NT2/D1 (cell line): ENCODE data around the gene PTGIS.

Experiments
- DNase-seq: peaks from one replicate; pipeline ENCODE4 v3.0.0-alpha.2; 2011; ENCODE audit warnings: low read depth, low spot score
- H3K27me3 ChIP-seq: 2 replicates; pipeline ENCODE4 v1.6.0; 2011; ENCODE audit warnings: mild to moderate bottlenecking; ENCODE audit not compliant: insufficient read length, insufficient read depth
- H3K36me3 ChIP-seq: 2 replicates; pipeline ENCODE4 v1.6.1; 2011; ENCODE audit warnings: mild to moderate bottlenecking, low read length, mixed read lengths; ENCODE audit not compliant: insufficient read depth, insufficient read length
- H3K4me1 ChIP-seq: 2 replicates; pipeline ENCODE4 v1.5.1; 2011; ENCODE audit not compliant: insufficient read depth, insufficient read length
- H3K4me3 ChIP-seq: 2 replicates; pipeline ENCODE4 v1.5.1; 2011; ENCODE audit warnings: low read depth; ENCODE audit not compliant: insufficient read length
- H3K9ac ChIP-seq: 2 replicates; pipeline ENCODE4 v1.6.0; 2011; ENCODE audit warnings: low read depth; ENCODE audit not compliant: insufficient read length
- H3K9me3 ChIP-seq: 2 replicates; pipeline ENCODE4 v1.5.1; 2011; ENCODE audit warnings: mild to moderate bottlenecking, low read length; ENCODE audit not compliant: insufficient read depth
- SUZ12 ChIP-seq: IDR thresholded peaks from 2 replicates; pipeline ENCODE4 v1.6.1; 2011; ENCODE audit not compliant: insufficient read length, insufficient read depth; ENCODE audit errors: extremely low read depth
- YY1 ChIP-seq: IDR thresholded peaks from 2 replicates; pipeline ENCODE4 v1.6.1; 2011; ENCODE audit not compliant: insufficient read length, insufficient read depth
- ZNF274 ChIP-seq: IDR thresholded peaks from 2 replicates; pipeline ENCODE4 v1.6.1; 2011; ENCODE audit warnings: mild to moderate bottlenecking, low read depth, low read length

The PTGIS gene

GRCh38 chr20:49505518-49505917 is 62.4 kb downstream of the PTGIS start:
- Histone ChIP-seq H3K27me3 (no peaks in the 10 kb centered on the region), H3K4me3 (no peak overlapping the region), H3K36me3 (peaks cover 13% of the 10 kb centered on the region), H3K9me3 (peaks cover 5% of the 10 kb centered on the region; the same call in 1 of the 2 replicates), H3K4me1 (peaks cover 8% of the 10 kb centered on the region), H3K9ac (no peak overlapping the region)
- no peak for DNase-seq
- TF ChIP-seq YY1 = no peak
- TF ChIP-seq ZNF274 = no peak
- TF ChIP-seq SUZ12 = no peak

DNA sequence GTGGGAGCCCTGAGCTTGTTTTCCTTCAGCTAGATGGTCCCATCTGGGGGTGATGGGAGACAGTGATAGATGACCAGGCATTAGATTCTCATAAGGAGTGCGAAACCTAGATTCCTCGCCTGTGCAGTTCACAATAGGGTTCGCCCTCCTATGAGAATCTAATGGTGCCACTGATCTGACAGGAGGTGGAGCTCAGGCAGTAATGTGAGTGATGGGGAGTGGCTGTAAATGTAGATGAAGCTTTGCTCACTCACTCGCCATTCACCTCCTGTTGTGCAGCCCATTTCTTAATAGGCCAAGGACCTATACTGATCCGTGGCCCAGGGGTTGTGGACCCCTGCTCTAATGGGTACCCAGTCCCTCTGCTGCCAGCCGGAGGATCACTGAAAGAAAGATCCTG is 64.8 kb downstream of the PTGIS start:
- Histone ChIP-seq H3K9me3 (peaks cover 5% of the 10 kb centered on the region; the same call in 1 of the 2 replicates), H3K4me3 (no peak overlapping the region), H3K27me3 (no peaks in the 10 kb centered on the region), H3K9ac (no peak overlapping the region), H3K4me1 (peaks cover 8% of the 10 kb centered on the region), H3K36me3 (peaks cover 9% of the 10 kb centered on the region)
- no peak for TF ChIP-seq YY1
- no peak for TF ChIP-seq SUZ12
- TF ChIP-seq ZNF274 = no peak
- DNase-seq = no peak

- Histone ChIP-seq H3K27me3 (no peaks in the 10 kb centered on the region), H3K4me3 (no peak overlapping the region), H3K36me3 (no peaks in the 10 kb centered on the region), H3K9ac (no peak overlapping the region), H3K4me1 (peaks cover 8% of the 10 kb centered on the region), H3K9me3 (peaks cover 5% of the 10 kb centered on the region; the same call in 1 of the 2 replicates)
- TF ChIP-seq YY1 (no peak), SUZ12 (no peak), ZNF274 (no peak)
- DNase-seq = no peak
These were observed 66.0 kb downstream of the PTGIS start for GRCh38 chr20:49501917-49502316.

- H3K9me3 ChIP-seq = peaks cover 5% of the 10 kb centered on the region; the same call in 1 of the 2 replicates
- no peaks in the 10 kb centered on the region for H3K36me3 ChIP-seq
- no peak overlapping the region for H3K9ac ChIP-seq
- no peaks in the 10 kb centered on the region for H3K4me1 ChIP-seq
- no peaks in the 10 kb centered on the region for H3K27me3 ChIP-seq
- DNase-seq = no peak
- TF ChIP-seq SUZ12 = no peak
- TF ChIP-seq YY1 = no peak
- no peak for TF ChIP-seq ZNF274
- no peak overlapping the region for H3K4me3 ChIP-seq
These were observed 70.6 kb downstream of the PTGIS start for GRCh38 chr20:49497398-49497669.

GRCh38 chr20:49496553-49497397 is 71.2 kb downstream of the PTGIS start:
- Histone ChIP-seq H3K27me3 (no peaks in the 10 kb centered on the region), H3K4me1 (no peaks in the 10 kb centered on the region), H3K36me3 (no peaks in the 10 kb centered on the region), H3K4me3 (no peak overlapping the region), H3K9ac (no peak overlapping the region), H3K9me3 (no peaks in the 10 kb centered on the region)
- DNase-seq = no peak
- TF ChIP-seq ZNF274 = no peak
- no peak for TF ChIP-seq YY1
- TF ChIP-seq SUZ12 = no peak

- no peaks in the 10 kb centered on the region for H3K4me1 ChIP-seq
- no peak overlapping the region for H3K4me3 ChIP-seq
- TF ChIP-seq SUZ12 (no peak), ZNF274 (no peak), YY1 (no peak)
- no peak for DNase-seq
- H3K36me3 ChIP-seq = no peaks in the 10 kb centered on the region
- no peak overlapping the region for H3K9ac ChIP-seq
- H3K27me3 ChIP-seq = no peaks in the 10 kb centered on the region
- H3K9me3 ChIP-seq = no peaks in the 10 kb centered on the region
These were observed 71.9 kb downstream of the PTGIS start for GRCh38 chr20:49496043-49496442.

DNA sequence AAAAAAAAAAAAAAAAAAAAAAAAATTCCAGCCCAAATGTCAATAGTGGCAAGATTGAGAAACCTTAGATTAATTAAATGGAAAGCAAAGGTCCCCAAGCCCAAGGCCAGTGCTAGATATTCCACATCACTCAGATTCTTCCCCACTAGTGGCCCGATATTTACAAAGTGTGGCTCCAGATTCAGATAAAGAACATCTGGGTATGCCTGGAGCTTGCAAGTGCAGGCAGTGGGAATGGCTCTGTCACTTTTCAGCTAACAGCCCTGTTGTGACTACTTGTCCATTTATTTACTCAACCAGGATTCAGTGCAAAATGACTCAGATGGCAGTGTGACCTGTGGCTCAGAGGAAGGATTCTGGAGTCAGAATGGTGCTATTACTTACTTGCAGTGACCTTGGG is 77.2 kb downstream of the PTGIS start:
- Histone ChIP-seq H3K4me1 (no peaks in the 10 kb centered on the region), H3K9me3 (peaks cover 10% of the 10 kb centered on the region; the same call in 1 of the 2 replicates), H3K4me3 (no peak overlapping the region), H3K27me3 (peaks cover 20% of the 10 kb centered on the region), H3K9ac (no peak overlapping the region), H3K36me3 (no peaks in the 10 kb centered on the region)
- DNase-seq = no peak
- no peak for TF ChIP-seq ZNF274
- TF ChIP-seq SUZ12 = no peak
- no peak for TF ChIP-seq YY1

GRCh38 chr20:49489688-49490087 is 78.2 kb downstream of the PTGIS start:
- Histone ChIP-seq H3K9me3 (peaks cover 10% of the 10 kb centered on the region; the same call in 1 of the 2 replicates), H3K4me1 (no peaks in the 10 kb centered on the region), H3K27me3 (peaks cover 30% of the 10 kb centered on the region), H3K9ac (no peak overlapping the region), H3K4me3 (no peak overlapping the region), H3K36me3 (no peaks in the 10 kb centered on the region)
- no peak for DNase-seq
- TF ChIP-seq YY1 = no peak
- no peak for TF ChIP-seq SUZ12
- TF ChIP-seq ZNF274 = no peak
